HEK293 (cell line): Measurements from ENCODE around the gene JAGN1.

ENCODE experiments used
- BCL6B ChIP-seq: fragments of 450-650 bp; formaldehyde crosslinking; IDR thresholded peaks from 2 replicates; pipeline ENCODE4 v1.5.1; 2017; ENCODE audit warnings: missing biosample characterization, missing genetic modification characterization
- HIC1 ChIP-seq: fragments of 450-650 bp; formaldehyde crosslinking; IDR thresholded peaks from 2 replicates; pipeline ENCODE4 v1.5.1; 2016; ENCODE audit warnings: missing biosample characterization, missing genetic modification characterization
- SP2 ChIP-seq: fragments of 450-650 bp; formaldehyde crosslinking; IDR thresholded peaks from 2 replicates; pipeline ENCODE4 v1.5.1; 2016; ENCODE audit warnings: missing biosample characterization, missing genetic modification characterization
- ZBTB11 ChIP-seq: fragments of 450-650 bp; formaldehyde crosslinking; conservative IDR thresholded peaks from 2 replicates; pipeline ENCODE4 v1.5.1; 2016; ENCODE audit warnings: low read depth, missing biosample characterization, missing genetic modification characterization
- ZBTB20 ChIP-seq: fragments of 450-650 bp; formaldehyde crosslinking; IDR thresholded peaks from 2 replicates; pipeline ENCODE4 v1.5.1; 2016; ENCODE audit warnings: missing biosample characterization, missing genetic modification characterization
- ZBTB21 ChIP-seq: fragments of 450-650 bp; formaldehyde crosslinking; IDR thresholded peaks from 2 replicates; pipeline ENCODE4 v1.5.1; 2017; ENCODE audit warnings: missing biosample characterization, missing genetic modification characterization
- ZBTB6 ChIP-seq: fragments of 450-650 bp; formaldehyde crosslinking; IDR thresholded peaks from 2 replicates; pipeline ENCODE4 v1.5.1; 2017; ENCODE audit warnings: missing biosample characterization, missing genetic modification characterization
- ZNF112 ChIP-seq: fragments of 450-650 bp; formaldehyde crosslinking; IDR thresholded peaks from 2 replicates; pipeline ENCODE4 v1.5.0; 2017; ENCODE audit warnings: missing biosample characterization, missing genetic modification characterization
- ZNF184 ChIP-seq: fragments of 450-650 bp; IDR thresholded peaks from 2 replicates; pipeline ENCODE4 v1.5.1; 2018; ENCODE audit warnings: missing biosample characterization, mild to moderate bottlenecking, missing genetic modification characterization
- ZNF221 ChIP-seq: fragments of 450-650 bp; formaldehyde crosslinking; IDR thresholded peaks from 2 replicates; pipeline ENCODE4 v1.5.1; 2017; ENCODE audit warnings: missing biosample characterization, missing genetic modification characterization, borderline replicate concordance
- ZNF239 ChIP-seq: fragments of 450-650 bp; formaldehyde crosslinking; IDR thresholded peaks from 2 replicates; pipeline ENCODE4 v1.5.1; 2016; ENCODE audit warnings: missing biosample characterization, missing genetic modification characterization
- ZNF423 ChIP-seq: fragments of 450-650 bp; formaldehyde crosslinking; IDR thresholded peaks from 2 replicates; pipeline ENCODE4 v1.5.1; 2016; ENCODE audit warnings: missing biosample characterization, missing genetic modification characterization
- ZNF530 ChIP-seq: fragments of 450-650 bp; formaldehyde crosslinking; IDR thresholded peaks from 2 replicates; pipeline ENCODE4 v1.5.1; 2016; ENCODE audit warnings: low read depth, missing biosample characterization, missing genetic modification characterization
- ZNF585B ChIP-seq: fragments of 450-650 bp; formaldehyde crosslinking; IDR thresholded peaks from 2 replicates; pipeline ENCODE4 v1.5.1; 2016; ENCODE audit warnings: missing biosample characterization, missing genetic modification characterization
- ZNF600 ChIP-seq: fragments of 450-650 bp; formaldehyde crosslinking; IDR thresholded peaks from 2 replicates; pipeline ENCODE4 v1.5.1; 2016; ENCODE audit warnings: missing biosample characterization, missing genetic modification characterization
- ZXDB ChIP-seq: fragments of 450-650 bp; formaldehyde crosslinking; IDR thresholded peaks from 2 replicates; pipeline ENCODE4 v1.5.1; 2016; ENCODE audit warnings: missing biosample characterization, missing genetic modification characterization
- TF ChIP-seq, protein P1 (sequence below): fragments of 450-650 bp; formaldehyde crosslinking; IDR thresholded peaks from 2 replicates; pipeline ENCODE4 v1.5.1; 2016; ENCODE audit warnings: missing biosample characterization, missing genetic modification characterization
- TF ChIP-seq, protein P2 (sequence below): fragments of 450-650 bp; formaldehyde crosslinking; IDR thresholded peaks from 2 replicates; pipeline ENCODE4 v1.5.1; 2016; ENCODE audit warnings: missing biosample characterization, missing genetic modification characterization
- TF ChIP-seq, protein P3 (sequence below): fragments of 450-650 bp; formaldehyde crosslinking; IDR thresholded peaks from 2 replicates; pipeline ENCODE4 v1.5.1; 2016; ENCODE audit warnings: missing biosample characterization, missing genetic modification characterization, borderline replicate concordance

Gene JAGN1

DNA sequence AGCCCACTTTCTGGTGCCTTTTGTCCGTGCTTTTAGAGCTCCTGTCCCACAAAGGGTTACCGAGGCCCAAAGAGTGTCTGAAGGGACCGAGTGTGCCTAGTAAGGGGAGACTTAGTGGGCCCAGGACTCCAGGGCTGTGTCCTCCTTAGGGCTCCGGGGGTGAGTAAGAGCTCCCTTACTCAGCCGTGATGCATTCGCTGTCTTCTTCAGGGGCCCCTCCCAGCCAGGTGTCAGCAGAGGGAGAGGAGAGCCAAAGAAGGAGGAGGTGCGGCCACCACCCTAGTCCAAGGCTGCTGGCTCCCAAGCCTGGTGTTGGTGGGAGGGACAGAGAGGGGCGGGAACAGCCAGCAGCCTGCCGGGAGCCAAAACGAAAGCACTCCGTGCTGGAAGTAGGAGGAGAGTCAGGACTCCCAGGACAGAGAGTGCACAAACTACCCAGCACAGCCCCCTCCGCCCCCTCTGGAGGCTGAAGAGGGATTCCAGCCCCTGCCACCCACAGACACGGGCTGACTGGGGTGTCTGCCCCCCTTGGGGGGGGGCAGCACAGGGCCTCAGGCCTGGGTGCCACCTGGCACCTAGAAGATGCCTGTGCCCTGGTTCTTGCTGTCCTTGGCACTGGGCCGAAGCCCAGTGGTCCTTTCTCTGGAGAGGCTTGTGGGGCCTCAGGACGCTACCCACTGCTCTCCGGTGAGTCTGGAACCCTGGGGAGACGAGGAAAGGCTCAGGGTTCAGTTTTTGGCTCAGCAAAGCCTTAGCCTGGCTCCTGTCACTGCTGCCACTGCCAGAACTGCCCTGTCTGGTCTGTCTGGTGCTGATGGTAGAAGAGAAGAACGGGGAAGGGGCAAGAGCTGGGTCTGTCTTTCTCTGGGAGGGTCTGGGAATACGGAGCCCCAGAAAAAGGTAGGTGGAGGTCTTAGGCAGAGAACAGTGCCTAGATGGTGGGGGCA is 26.6 kb downstream of the JAGN1 start, which contains the start of gene IL17RC (continued):
- TF ChIP-seq, protein P1, sequence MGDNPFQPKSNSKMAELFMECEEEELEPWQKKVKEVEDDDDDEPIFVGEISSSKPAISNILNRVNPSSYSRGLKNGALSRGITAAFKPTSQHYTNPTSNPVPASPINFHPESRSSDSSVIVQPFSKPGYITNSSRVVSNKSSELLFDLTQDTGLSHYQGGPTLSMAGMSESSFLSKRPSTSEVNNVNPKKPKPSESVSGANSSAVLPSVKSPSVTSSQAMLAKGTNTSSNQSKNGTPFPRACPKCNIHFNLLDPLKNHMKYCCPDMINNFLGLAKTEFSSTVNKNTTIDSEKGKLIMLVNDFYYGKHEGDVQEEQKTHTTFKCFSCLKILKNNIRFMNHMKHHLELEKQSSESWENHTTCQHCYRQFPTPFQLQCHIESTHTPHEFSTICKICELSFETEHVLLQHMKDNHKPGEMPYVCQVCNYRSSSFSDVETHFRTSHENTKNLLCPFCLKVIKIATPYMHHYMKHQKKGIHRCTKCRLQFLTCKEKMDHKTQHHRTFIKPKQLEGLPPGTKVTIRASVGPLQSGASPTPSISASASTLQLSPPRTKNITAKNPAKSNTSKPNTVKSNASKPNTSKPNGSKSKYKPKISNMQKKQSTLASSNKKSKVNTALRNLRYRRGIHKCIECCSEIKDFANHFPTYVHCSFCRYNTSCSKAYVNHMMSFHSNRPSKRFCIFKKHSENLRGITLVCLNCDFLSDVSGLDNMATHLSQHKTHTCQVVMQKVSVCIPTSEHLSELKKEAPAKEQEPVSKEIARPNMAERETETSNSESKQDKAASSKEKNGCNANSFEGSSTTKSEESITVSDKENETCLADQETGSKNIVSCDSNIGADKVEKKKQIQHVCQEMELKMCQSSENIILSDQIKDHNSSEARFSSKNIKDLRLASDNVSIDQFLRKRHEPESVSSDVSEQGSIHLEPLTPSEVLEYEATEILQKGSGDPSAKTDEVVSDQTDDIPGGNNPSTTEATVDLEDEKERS (tag by site-specific recombination) = no peak
- TF ChIP-seq HIC1 (tag by site-specific recombination) = no peak
- TF ChIP-seq ZNF585B (tag by site-specific recombination) = no peak
- TF ChIP-seq ZBTB21 (tag by site-specific recombination) = no peak
- no peak for TF ChIP-seq ZNF423 (tag by site-specific recombination)
- no peak for TF ChIP-seq ZNF221 (tag by site-specific recombination)
- TF ChIP-seq ZBTB20 = peak; percentile 91
- no peak for TF ChIP-seq ZNF112 (tag by site-specific recombination)
- TF ChIP-seq SP2 = peak; percentile 90
- TF ChIP-seq BCL6B (tag by site-specific recombination) = no peak
- TF ChIP-seq ZNF239 (tag by site-specific recombination) = no peak
- TF ChIP-seq ZBTB6 (tag by site-specific recombination) = no peak
- no peak for TF ChIP-seq ZNF530 (tag by site-specific recombination)
- TF ChIP-seq ZBTB11 (tag by site-specific recombination) = peak; percentile 22; the same call in 1 of the 2 replicates
- TF ChIP-seq, protein P2, sequence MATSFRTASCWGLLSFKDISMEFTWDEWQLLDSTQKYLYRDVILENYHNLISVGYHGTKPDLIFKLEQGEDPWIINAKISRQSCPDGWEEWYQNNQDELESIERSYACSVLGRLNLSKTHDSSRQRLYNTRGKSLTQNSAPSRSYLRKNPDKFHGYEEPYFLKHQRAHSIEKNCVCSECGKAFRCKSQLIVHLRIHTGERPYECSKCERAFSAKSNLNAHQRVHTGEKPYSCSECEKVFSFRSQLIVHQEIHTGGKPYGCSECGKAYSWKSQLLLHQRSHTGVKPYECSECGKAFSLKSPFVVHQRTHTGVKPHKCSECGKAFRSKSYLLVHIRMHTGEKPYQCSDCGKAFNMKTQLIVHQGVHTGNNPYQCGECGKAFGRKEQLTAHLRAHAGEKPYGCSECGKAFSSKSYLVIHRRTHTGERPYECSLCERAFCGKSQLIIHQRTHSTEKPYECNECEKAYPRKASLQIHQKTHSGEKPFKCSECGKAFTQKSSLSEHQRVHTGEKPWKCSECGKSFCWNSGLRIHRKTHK = no peak
- TF ChIP-seq ZNF600 (tag by site-specific recombination) = peak; percentile 100
- 0 out of 2 replicates have a peak, but pooled peaks have one; percentile 40 for TF ChIP-seq ZXDB
- no peak for TF ChIP-seq ZNF184 (tag by site-specific recombination)
- TF ChIP-seq, protein P3, sequence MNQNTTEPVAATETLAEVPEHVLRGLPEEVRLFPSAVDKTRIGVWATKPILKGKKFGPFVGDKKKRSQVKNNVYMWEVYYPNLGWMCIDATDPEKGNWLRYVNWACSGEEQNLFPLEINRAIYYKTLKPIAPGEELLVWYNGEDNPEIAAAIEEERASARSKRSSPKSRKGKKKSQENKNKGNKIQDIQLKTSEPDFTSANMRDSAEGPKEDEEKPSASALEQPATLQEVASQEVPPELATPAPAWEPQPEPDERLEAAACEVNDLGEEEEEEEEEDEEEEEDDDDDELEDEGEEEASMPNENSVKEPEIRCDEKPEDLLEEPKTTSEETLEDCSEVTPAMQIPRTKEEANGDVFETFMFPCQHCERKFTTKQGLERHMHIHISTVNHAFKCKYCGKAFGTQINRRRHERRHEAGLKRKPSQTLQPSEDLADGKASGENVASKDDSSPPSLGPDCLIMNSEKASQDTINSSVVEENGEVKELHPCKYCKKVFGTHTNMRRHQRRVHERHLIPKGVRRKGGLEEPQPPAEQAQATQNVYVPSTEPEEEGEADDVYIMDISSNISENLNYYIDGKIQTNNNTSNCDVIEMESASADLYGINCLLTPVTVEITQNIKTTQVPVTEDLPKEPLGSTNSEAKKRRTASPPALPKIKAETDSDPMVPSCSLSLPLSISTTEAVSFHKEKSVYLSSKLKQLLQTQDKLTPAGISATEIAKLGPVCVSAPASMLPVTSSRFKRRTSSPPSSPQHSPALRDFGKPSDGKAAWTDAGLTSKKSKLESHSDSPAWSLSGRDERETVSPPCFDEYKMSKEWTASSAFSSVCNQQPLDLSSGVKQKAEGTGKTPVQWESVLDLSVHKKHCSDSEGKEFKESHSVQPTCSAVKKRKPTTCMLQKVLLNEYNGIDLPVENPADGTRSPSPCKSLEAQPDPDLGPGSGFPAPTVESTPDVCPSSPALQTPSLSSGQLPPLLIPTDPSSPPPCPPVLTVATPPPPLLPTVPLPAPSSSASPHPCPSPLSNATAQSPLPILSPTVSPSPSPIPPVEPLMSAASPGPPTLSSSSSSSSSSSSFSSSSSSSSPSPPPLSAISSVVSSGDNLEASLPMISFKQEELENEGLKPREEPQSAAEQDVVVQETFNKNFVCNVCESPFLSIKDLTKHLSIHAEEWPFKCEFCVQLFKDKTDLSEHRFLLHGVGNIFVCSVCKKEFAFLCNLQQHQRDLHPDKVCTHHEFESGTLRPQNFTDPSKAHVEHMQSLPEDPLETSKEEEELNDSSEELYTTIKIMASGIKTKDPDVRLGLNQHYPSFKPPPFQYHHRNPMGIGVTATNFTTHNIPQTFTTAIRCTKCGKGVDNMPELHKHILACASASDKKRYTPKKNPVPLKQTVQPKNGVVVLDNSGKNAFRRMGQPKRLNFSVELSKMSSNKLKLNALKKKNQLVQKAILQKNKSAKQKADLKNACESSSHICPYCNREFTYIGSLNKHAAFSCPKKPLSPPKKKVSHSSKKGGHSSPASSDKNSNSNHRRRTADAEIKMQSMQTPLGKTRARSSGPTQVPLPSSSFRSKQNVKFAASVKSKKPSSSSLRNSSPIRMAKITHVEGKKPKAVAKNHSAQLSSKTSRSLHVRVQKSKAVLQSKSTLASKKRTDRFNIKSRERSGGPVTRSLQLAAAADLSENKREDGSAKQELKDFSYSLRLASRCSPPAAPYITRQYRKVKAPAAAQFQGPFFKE (tag by site-specific recombination) = no peak
